Activated CD8-positive, alpha-beta memory T cell treated with anti-CD3 and anti-CD28 coated beads for 24 hours (primary cell): Measurements from ENCODE around the gene PDE6G.

ENCODE experiments used
- DNase-seq: peaks from one replicate; pipeline ENCODE4 v3.0.0-alpha.2; 2020

Gene PDE6G

DNA sequence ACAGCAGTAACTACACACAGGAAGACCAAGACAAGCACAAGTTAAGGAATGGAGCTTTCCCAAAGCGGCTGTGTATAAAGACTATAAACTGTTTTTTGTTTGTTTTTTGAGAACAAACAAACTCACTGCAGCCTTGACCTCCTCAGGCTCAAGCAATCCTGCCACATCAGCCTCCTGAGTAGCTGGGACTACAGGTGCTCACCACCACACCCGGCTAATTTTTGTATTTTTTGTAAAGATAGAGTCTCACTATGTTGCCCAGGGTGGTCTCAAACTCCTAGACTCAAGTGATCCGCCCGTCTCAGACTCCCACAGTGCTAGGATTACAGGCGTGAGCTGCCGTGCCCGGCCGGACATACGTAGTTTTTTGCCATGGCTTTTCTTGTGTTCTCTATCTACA, 4.1 kb upstream of the PDE6G start:
- no peak for DNase-seq

DNA sequence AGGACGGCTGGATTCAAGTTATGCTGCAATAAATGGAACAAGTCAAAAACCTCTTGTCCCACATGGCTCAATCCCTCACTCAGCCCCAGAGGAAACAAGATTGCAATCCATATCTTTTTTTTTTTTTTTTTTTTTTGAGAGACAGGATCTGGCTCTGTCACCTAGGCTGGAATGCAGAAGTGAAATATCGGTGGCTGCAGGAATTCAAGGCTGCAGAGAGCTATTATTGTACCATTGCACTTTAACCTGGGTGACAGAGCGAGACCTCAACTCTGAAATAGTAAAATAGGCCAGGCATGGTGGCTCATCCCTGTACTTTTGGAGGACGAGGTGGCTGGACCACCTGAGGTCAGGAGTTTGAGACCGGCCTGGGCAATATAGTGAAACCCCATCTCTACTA, 2.7 kb upstream of the PDE6G start:
- DNase-seq: no peak

DNA sequence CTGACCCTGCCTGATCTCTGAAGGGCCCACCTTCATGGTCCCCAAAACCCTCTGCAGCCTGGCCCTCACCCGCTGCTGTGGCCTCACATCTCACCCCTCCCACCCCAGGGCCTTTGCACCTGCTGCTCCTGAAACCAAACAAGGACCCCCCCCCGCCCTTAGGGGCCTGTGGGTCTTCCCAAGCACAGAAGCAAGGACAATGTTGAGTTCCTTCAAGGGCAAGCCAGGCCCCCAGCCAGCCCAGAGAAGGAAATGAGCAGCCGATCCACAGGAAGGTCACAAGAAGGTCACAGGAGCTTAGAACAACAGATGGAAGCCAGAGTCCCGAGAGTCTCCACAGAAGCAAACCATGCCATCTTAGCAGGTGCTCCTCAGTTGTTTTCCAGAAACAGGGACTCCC, 493 bp upstream of the PDE6G start:
- DNase-seq: no peak

DNA sequence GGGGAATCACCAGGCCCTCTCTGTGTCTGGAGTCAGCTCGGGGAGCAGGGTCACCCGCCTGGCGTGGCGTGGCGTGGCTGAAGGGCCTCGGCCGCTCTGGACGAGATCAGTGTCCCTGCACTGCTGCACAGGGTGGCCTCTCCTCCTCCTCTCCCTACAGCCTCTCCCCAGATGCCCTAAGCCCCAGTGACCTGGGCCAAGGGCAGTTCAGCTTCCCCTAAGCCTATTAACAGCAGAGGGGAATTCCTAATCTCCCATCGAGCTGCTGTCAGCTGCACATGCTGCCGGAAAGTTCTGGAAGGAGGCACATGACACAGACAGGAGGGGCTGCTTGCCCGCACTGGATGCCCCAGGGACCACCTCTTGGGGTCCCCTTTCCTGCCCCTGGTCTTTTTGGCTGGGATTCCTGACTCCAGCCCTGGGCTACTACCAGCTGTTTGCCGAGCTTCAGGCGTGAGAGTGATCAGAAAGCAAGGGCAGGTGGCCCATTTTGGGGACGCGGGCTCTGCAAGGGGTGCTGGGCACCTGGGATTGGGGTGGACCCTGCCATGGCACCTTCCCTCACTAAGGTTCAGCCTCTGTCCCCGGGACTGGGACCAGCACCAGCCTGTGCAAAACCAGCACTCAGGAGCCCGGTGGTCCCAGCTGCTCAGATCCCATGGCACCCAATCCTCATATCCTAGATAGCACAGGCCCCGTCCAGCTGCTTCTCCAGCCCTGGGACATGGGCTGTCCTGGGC, 794 bp downstream of the PDE6G start:
- no peak for DNase-seq

DNA sequence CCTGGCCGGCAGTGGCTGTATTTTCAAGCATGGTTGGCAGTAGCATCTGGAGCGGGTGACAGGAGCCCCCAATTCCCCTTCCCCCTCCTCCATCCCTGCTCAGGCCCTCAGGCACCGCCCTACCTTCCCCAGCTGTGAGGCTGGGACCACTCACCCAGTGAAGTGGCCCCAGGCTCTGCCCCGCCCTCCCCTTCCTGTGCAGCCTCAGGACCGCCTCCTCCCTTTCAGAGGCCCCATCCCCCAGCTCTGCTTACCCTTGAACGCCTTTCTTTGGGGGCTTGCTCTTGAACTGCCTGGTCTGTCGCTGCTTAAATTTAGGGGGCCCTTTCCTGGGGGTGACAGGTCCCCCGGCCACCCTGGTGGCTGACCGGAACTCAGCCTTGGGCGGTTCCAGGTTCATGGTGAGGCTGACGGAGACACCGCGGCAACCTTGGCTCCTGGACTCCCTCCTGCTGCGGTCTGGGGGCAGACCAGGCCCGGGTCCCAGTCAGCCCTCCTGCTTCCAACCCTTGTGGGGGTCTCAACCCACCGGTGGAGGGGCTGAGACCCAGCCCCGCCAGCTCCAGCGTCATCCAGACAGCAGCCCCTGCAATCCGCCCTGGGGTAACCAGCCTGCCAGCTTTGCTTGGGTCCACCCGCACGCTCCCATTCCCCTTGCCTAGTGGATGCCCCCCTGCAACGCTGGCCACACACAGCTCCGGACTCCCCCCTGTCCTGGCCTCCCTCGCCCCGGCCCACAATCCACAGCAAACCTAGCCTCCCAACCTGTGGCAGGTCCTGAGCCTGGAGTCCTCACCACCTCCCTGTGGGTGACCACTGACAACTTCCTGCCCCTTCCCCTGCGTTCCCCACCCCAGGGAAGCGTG, 3.2 kb downstream of the PDE6G start:
- DNase-seq: no peak

DNA sequence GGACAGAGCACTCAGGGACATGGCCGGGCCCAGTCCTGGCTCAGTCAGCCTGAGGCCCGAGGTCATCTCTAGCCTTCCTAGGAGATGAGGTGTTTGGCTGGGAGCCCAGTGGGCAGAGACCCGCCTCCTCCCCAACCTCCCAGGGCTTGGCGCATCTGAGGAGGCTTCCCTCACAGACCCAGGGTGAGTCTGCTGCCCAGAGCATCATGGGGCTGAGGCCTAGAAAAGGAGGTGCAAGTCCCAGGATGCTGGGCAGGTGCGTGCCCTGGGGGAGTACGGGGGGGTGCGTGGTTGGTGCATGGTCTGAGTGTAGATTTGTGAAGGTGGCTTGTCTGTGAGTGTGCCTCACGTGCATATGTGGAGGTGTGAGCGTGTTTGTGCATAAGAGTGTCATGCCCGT, 4.7 kb downstream of the PDE6G start:
- no peak for DNase-seq

DNA sequence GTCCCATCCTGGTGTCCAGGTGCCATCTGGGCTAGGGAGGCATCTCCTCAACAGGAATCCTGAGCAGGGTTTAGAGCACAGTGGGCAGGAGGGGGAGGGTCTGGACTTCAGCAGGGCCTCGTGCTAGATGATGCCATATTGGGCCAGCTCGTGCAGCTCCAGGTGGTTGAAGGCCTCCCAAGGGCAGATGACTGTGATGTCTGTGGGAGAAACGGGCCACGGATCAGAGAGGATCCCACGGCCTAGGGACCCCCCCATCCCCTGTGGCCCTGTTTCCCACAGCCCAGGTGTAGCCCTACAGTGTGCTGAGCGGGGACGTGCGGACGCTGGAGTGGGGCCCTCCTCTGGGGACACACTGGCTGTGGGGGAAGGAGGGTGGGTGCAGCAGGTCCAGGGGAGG, 5.4 kb downstream of the PDE6G start:
- DNase-seq: no peak

DNA sequence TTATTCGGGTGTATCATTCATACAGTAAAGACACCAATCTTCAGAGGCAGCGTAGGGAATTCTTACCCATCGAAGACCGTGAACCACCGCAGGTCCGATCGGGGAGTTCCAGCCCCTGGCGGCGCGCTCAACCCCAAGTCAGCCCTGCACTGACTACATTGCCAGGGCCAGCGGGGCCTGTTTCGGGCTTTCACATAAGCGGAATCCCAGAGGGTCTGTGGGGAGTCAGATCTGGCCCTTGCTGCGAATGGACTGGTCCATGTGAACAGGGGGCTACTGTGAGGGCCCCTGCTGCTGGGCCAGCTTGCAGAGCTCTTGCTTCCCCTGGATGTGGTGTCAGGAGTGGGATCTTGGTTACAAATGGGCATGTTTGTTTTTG, 7.6 kb downstream of the PDE6G start:
- DNase-seq: no peak

DNA sequence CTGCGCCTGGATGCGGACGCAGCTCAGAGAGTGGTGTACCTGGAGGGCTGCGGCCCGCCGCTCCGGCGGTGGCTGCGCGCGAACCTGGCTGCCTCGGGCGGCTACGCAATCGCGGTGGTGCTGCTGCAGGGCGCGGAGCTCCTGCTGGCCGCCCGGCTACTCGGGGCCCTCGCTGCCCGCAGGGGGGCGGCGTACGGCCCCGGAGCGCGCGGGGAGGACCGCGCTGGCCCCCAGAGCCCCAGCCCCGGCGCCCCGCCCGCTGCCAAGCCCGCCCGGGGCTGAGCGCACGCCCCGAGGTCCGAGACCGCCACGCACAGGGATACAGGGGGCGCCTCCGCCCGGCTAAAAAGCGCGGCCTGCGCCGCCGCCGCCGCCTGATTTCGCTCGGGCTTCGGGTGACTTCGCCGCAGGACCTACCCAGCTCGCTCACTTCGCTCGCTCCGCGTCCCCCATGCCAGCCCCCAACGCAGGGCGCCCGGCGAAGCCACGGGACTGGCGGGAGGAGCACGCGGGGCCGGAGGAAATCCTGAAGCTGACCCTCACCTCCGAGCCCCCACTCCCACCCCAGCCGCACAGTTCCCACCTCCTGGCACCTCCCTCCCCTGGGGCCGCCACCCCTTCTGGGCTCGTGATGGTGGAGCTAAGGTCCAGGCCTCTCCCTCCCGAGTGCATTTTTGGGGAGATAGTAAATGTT, 8.2 kb downstream of the PDE6G start:
- DNase-seq: no peak

DNA sequence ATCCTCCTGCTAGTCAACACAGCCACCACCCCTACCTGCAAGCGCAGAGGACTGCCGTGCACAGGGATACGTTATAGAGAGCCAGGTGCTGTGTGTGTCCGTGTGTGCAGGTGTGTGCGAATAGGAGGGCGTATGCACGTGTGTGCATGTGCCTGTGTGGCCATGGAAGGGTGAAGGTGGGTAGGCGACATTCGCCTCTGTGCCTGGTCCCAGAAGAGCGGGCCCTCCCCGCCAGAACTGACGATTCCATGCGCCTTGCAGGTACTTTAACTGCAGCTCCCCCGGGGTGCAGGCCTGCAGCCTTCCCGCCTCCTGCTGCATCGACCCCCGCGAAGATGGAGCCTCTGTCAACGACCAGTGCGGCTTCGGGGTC, 8.7 kb downstream of the PDE6G start:
- DNase-seq: no peak

DNA sequence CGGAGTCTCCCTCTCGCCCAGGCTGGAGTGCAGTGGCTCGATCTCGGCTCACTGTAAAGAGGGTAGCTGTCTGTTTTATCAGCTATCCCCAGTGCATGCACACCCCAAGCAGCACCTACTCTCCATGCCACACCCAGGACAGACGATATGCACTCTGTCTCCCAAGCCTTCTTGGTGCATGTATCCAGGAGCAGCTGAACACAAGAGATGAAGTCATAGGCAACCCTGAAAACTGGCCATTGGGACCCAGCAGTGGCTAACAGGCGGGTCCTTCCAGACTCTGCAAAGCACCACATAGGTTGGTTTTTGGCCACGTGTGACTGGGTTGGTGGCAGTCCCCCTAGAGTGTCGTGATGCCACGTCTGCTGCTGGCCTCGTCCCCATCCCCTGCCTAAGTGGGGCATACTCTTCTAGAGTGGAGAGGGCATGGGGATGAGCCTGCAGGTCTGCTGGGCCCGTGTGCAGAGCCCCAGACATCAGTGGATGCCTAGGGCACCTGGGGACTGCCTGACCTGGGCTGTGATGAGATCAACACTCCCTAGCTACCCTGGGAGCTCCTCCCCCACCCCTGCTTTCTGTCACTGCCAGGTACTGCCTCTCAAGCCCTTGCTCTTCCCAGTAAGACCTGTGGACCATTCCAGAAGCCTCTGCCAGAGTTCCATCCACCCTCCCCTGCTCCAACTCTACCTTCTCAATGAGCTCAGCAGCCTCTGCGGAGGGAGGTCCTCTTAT, 9.3 kb downstream of the PDE6G start:
- DNase-seq: no peak

DNA sequence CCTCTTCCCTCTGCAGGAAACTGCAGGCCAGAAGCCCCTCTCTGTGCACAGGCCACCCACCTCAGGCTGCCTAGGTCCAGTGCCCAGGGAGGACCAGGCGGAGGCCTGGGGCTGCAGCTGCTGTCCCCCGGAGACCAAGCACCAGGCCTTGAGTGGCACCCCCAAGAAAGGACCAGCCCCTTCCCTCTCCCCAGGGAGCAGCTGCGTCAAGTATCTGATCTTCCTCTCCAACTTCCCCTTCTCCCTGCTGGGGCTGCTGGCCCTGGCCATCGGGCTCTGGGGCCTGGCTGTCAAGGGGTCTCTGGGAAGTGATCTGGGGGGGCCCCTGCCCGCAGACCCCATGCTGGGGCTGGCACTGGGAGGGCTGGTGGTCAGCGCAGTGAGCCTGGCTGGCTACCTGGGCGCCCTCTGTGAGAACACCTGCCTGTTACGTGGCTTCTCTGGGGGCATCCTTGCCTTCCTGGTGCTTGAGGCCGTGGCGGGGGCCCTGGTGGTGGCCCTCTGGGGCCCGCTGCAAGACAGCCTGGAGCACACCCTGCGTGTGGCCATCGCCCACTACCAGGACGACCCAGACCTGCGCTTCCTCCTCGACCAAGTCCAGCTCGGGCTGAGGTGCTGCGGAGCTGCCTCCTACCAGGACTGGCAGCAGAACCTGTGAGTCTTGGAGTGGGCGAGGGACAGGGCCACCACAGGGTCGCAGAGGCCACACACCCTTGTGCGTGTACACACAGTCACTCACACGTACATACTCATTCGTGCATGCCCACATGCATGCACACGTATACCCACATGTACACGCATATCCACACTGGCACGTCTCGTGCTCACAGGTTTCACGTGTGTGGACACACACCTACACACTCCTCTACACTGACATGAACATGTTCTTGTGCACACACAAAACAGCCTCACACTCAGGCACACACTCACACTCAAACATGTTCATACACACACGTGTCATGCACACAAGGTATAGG, 11.1 kb downstream of the PDE6G start:
- DNase-seq: no peak

DNA sequence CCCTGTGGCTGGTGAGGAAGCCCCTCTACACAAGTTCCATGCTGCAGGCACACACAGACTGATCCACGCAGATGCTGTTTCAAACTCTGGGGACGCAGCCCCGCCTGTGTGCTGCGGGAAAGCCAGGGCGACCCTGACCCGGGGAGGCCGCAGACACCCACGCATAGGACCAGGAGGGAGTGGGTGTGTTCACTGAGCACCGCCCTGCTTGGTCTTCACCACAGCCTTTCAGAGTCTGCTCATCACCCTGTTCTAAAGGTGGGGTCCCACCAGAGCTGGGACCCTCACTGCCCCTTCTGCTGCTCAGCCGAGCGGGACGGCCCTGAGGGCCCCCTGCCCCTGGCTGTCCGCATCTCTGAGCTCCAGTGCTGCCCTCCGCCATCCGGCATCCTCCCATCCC, 11.8 kb downstream of the PDE6G start:
- DNase-seq: no peak

DNA sequence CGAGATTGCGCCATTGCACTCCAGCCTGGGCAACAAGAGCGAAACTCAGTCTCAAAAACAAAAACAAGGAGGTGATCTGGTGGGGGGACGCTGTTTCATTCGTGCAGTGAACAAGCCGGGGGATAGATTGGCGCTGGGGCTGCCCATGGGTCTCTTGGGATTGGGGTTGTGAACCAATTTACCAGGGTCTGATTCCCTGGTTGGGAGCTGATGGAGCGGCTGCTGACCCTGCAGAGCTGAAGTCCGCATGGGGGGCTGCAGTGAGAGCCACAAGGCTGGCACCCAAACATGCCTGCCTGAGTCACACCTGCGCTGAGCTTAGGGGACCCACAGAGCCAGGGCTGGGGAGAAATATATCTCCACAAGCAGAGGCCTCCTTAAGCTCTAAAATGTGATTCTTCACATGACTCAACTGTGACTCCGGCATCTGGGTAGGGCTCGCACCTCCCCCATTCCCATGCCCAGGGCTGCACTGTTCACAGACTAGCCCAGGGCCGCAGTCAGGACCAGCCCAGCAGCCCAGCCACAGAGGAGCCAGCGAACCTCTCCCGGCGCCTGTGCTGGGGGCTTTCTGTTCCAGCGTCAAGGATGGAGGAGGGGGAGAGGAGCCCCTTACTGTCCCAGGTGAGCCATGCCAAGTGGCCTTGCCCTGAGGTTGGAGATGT, 14.4 kb downstream of the PDE6G start:
- DNase-seq: no peak

DNA sequence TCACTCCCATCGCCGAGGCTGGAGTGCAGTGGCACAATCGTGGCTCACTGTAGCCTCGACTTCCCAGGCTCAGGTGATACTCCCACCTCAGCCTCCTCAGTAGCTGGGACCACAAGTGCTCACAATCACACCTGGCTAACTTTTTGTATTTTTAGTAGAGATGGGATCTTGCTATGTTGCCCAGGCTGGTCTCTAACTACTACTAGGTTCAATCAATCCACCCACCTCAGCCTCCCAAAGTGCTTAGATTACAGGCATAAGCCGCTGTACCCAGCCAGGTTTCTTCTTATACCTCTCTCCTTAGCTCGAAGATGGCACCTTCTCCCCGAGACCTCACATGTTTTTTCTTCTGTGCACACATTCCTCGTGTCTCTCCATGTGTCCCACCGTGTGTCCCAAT, 16.3 kb downstream of the PDE6G start:
- DNase-seq: no peak

DNA sequence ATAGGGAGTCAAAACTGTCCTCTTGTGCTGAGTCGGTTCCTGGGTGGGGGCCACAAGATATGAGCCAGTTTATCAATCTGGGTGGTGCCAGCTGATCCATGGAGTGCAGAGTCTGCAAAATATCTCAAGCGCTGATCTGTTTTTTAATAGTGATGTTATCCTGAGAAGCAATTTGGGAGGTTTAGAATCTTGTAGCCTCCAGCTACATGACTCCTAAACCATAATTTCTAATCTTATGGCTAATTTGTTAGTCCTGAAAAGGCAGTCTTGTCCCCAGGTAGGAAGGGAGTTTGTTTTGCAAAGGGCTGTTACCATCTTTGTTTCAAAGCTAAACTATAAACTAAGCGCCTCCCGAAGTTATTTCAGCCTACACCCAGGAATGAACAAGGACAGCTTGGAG, 17.7 kb downstream of the PDE6G start:
- no peak for DNase-seq

DNA sequence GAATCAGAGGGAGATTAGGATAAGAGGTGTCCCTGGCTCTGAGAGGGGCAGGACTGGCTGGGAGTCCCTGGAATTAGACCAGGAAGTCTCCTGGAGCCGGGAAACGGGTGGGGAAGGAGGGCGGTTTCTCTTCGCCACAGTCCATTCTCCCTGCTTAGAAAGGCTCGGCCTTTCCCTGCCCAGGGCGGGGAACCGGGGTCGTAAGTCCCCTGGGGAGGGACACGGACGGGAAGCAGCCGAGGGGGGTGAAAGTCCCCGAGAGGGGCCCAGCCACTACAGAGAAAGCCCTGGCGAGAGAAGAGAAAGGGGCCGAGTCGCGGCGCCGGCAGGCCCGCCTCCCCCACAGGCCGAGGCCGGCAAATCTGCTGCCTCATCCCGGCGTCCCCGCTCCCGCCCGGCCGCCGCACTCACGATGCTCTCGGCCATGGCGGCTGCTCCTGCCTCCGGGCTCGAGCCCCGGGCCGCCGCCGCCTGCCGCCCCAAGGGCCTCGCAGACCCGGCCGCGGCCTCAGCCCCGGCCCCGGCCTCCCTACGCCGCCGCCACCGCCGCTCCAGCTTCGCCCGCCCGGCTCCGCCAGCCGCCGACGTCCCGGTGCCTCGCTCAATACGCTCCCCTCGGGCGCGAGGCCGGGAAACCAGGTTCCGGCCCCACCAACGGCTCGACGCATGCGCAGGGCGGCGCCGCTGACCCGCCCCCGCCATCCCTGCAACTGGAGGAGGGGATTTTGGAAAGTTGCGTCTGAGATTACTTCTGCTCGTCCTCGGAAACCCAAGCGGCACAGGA, 19.6 kb downstream of the PDE6G start, which contains the start of the genes NPLOC4 and TSPAN10:
NPLOC4 (minus strand) TSS at position 608 of the 784 bp plus-strand sequence; CDS start at position 426, 182 bp downstream.
TSPAN10 (plus strand) TSS at position 692 of the 784 bp plus-strand sequence. CDS start 5,217 bp downstream, outside the sequence.
- DNase-seq: peak; percentile 96

DNA sequence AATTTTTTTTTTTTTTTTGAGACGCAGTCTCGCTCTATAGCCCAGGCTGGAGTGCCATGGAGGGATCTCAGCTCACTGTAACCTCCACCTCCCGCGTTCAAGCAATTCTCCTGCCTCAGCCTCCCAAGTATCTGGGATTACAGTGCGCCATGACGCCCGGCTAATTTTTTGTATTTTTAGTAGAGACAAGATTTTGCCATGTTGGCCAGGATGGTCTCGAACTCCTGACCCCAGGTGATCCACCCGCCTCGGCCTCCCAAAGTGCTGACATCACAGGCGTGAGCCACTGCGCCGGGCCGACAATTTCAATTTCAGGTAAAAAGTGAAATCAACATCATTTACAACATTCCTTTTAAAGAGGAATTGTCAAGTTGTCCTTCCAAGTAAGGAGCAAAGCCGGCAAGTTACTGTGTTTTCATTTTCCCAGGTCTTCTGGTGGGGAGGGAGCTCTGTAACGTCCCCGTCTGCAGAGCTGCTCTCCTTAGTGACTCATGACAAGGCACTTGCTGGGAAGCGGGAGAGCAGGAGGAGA, 20.3 kb downstream of the PDE6G start:
- no peak for DNase-seq

DNA sequence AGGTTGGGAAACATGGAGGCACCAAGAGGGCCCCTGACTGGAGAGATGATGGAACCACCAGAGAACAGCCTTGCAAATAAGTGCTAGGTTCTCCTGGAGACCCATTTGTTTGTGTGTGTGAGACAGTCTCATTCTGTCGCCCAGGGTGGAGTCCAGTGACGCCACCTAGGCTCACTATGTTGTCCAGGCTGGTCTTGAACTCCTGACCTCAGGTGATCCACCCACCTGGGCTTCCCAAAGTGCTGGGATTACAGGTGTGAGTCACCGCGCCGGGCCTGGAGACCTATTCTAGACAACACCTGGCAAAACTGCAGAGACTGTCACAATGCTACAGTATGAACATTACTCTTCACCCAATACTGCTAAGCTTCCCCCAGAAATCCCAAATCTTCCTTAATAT, 20.9 kb downstream of the PDE6G start:
- DNase-seq: no peak

DNA sequence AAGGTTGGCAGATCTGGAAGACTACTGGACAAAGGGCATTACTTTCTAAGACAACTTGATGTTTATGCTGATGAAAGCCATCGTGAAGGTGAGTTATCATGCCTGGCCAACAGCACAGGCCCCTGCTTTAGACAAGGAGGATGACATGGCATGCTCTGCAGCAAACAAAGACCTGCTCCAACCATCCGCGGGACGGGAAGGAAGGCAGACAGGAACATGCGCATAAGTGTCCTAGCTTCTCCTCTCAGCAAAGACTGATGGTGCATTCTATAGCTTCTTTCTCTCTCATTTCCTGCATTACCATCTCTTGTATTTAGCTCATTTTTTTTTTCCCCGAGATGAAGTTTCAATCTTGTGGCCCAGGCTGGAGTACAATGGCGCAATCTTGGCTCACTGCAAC, 24.9 kb downstream of the PDE6G start:
- no peak for DNase-seq
